Left ventricle myocardium inferior (tissue), 1 donor: ENCODE measurements around the gene SNRPB2. TPM values are rescaled to one million over a fixed set of nuclear protein-coding genes. Genes with fewer than 3 reads are reported as not detected.

Experiments used
- DNase-seq: peaks from one replicate; pipeline ENCODE4 v3.0.0-alpha.2; 2020
- H3K27ac ChIP-seq: fragments of 200-600 bp; replicated peaks from 2 replicates; pipeline ENCODE4 v1.8.0; 2021
- H3K27me3 ChIP-seq: fragments of 200-600 bp; 2 replicates; pipeline ENCODE4 v1.8.0; 2021; ENCODE audit warnings: low read depth
- H3K36me3 ChIP-seq: fragments of 200-600 bp; 2 replicates; pipeline ENCODE4 v1.8.0; 2021
- H3K4me1 ChIP-seq: fragments of 200-600 bp; 2 replicates; pipeline ENCODE4 v1.8.0; 2021
- H3K4me3 ChIP-seq: fragments of 200-600 bp; 2 replicates; pipeline ENCODE4 v1.8.0; 2021; ENCODE audit warnings: mild to moderate bottlenecking, moderate library complexity
- H3K9me3 ChIP-seq: fragments of 200-600 bp; replicated peaks from 2 replicates; pipeline ENCODE4 v1.8.0; 2021
- intact Hi-C: fragments of 100-400 bp; cut with micrococcal nuclease; formaldehyde crosslinking; loops from one replicate; pipeline ENCODE4 v1.11.0; 2022
- total RNA-seq: library from RNA; stranded (reverse); fragmentation: NEBNext Ultra II Directional; extraction: Animal tissue kit (Norgen Biotek cat#: 25700); gene quantifications from one replicate; pipeline ENCODE4 v1.2.1, GENCODE V29; 2021
- TF ChIP-seq, protein P1 (sequence below): fragments of 200-600 bp; IDR thresholded peaks from 2 replicates; pipeline ENCODE4 v1.8.0; 2021; ENCODE audit warnings: antibody characterized with exemption, mild to moderate bottlenecking, borderline replicate concordance
- donor health status: DM: no; HTN: yes; CAD: no; lungs with severe emphysema.

The SNRPB2 gene
- total RNA-seq, 1 donor from 2014 or later: 35.0 TPM

DNA sequence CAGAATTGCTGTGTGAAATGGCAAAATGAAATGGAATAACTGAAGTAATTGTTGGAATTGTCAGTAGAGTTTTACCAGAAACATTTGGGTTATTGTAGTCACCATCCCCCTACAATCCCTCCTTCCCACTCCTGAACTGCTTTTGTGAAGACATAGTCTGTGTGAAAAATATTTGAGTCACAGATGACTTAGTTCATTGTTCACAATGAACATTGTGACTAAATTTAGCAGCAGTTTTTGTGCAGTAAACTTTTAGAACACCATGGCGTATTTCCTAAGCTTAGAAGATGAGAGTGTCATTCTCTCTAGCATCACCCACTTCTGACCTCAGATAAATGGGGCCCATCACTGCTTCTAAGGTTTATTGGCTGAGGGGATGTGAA lies 29.3 kb downstream of the SNRPB2 start:
- H3K9me3 ChIP-seq: no peaks in the 10 kb centered on the region
- no peak overlapping the region for H3K27ac ChIP-seq
- intact Hi-C loops: no loop called here
- TF ChIP-seq, protein P1, sequence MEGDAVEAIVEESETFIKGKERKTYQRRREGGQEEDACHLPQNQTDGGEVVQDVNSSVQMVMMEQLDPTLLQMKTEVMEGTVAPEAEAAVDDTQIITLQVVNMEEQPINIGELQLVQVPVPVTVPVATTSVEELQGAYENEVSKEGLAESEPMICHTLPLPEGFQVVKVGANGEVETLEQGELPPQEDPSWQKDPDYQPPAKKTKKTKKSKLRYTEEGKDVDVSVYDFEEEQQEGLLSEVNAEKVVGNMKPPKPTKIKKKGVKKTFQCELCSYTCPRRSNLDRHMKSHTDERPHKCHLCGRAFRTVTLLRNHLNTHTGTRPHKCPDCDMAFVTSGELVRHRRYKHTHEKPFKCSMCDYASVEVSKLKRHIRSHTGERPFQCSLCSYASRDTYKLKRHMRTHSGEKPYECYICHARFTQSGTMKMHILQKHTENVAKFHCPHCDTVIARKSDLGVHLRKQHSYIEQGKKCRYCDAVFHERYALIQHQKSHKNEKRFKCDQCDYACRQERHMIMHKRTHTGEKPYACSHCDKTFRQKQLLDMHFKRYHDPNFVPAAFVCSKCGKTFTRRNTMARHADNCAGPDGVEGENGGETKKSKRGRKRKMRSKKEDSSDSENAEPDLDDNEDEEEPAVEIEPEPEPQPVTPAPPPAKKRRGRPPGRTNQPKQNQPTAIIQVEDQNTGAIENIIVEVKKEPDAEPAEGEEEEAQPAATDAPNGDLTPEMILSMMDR: no peak
- no peaks in the 10 kb centered on the region for H3K36me3 ChIP-seq
- H3K4me1 ChIP-seq: peaks cover 10% of the 10 kb centered on the region
- DNase-seq: no peak
- peaks cover 13% of the 10 kb centered on the region for H3K27me3 ChIP-seq
- no peak overlapping the region for H3K4me3 ChIP-seq

DNA sequence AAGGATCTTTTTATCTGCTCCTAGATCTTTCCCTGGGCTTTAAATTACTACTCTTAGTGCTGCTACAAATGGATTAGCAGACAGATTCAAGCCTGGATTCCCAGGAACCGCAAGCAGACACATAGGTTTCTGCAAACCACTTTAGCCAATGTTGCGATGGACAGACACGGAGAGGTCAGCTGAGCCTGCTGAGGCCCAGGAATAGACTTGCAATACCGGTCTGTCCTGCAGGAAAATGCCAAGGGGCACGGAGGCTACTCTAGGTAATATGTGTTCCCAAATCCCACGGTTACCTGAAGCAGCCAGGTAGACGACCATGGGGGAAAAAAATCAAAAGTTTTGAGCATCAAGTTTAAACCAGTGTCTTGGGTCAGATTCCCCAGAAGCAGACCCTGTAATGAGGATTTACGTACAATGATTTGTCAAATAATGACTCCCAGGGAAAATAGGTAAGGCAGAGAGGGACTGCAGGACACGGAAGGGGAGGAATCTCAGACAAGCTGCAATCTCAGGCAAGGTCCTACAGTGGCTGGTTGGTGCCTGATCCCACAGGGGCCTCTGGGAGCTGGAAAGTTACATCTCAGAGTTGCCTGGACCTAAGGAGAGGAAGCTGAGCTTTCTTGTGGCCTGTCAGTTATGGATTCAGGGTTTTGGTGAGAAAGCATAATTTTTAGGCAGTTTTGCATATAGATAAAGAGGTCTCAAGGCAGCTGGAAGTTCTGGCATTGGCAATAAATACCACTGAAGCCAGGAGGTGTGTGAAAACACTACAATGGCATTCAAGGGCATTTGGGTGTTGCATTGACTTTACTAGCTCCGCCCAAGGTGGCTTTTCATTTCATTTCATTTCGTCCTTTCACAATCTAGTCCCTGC lies 30.8 kb downstream of the SNRPB2 start:
- TF ChIP-seq, protein P1: no peak
- DNase-seq: no peak
- intact Hi-C loops: loop anchor here (10.0 kb wide), 1 partner anchor 246 kb away; no protein-coding TSS in a partner anchor
- peaks cover 19% of the 10 kb centered on the region for H3K27me3 ChIP-seq
- no peaks in the 10 kb centered on the region for H3K36me3 ChIP-seq
- H3K27ac ChIP-seq: no peak overlapping the region
- no peaks in the 10 kb centered on the region for H3K9me3 ChIP-seq
- H3K4me1 ChIP-seq: peaks cover 10% of the 10 kb centered on the region
- H3K4me3 ChIP-seq: no peak overlapping the region

- Histone ChIP-seq H3K27me3 (peaks cover 26% of the 10 kb centered on the region), H3K27ac (no peak overlapping the region), H3K4me3 (no peak overlapping the region), H3K36me3 (no peaks in the 10 kb centered on the region), H3K9me3 (no peaks in the 10 kb centered on the region), H3K4me1 (peaks cover 10% of the 10 kb centered on the region)
- intact Hi-C loops: loop anchor here (10.0 kb wide), 1 partner anchor 247 kb away; no protein-coding TSS in a partner anchor
- no peak for DNase-seq
- TF ChIP-seq, protein P1: peak; percentile 79
Measured at GRCh38 chr20:16761305-16761829, 31.5 kb downstream of the SNRPB2 start.

GRCh38 chr20:16764560-16764959 lies 34.7 kb downstream of the SNRPB2 start:
- Histone ChIP-seq H3K4me1 (peaks cover 10% of the 10 kb centered on the region), H3K4me3 (no peak overlapping the region), H3K27me3 (peaks cover 52% of the 10 kb centered on the region), H3K9me3 (no peaks in the 10 kb centered on the region), H3K36me3 (no peaks in the 10 kb centered on the region), H3K27ac (no peak overlapping the region)
- intact Hi-C loops: loop anchor here (10.0 kb wide), 1 partner anchor 250 kb away; no protein-coding TSS in a partner anchor
- no peak for DNase-seq
- TF ChIP-seq, protein P1: no peak

- H3K4me1 ChIP-seq: no peaks in the 10 kb centered on the region
- DNase-seq: no peak
- intact Hi-C loops: no loop called here
- no peak overlapping the region for H3K4me3 ChIP-seq
- peaks cover 32% of the 10 kb centered on the region for H3K27me3 ChIP-seq
- no peaks in the 10 kb centered on the region for H3K36me3 ChIP-seq
- TF ChIP-seq, protein P1: no peak
- H3K27ac ChIP-seq: no peak overlapping the region
- peaks cover 14% of the 10 kb centered on the region for H3K9me3 ChIP-seq
Measured at GRCh38 chr20:16771213-16771612, 41.4 kb downstream of the SNRPB2 start.
